H9 (cell line): ENCODE measurements around the gene SNX1. TPM values are rescaled to one million over a fixed set of nuclear protein-coding genes. Genes with fewer than 3 reads are reported as not detected.

Source experiments
- DNase-seq: peaks from one replicate; pipeline ENCODE4 v3.0.0-alpha.2; 2017
- H2AFZ ChIP-seq: one replicate; pipeline ENCODE4 v1.6.1; 2013; ENCODE audit warnings: mild to moderate bottlenecking, low read length, control low read depth, moderate library complexity
- H2AK5ac ChIP-seq: 2 replicates; pipeline ENCODE4 v1.6.1; 2013; ENCODE audit warnings: low read length, control low read depth, mixed read lengths; ENCODE audit not compliant: insufficient read length
- H2BK120ac ChIP-seq: one replicate; pipeline ENCODE4 v1.6.1; 2013; ENCODE audit warnings: low read depth, mild to moderate bottlenecking, low read length, control low read depth, inconsistent platforms; ENCODE audit not compliant: poor library complexity, severe bottlenecking
- H2BK12ac ChIP-seq: 2 replicates; pipeline ENCODE4 v1.6.1; 2013; ENCODE audit warnings: low read length, control low read depth, mixed read lengths, low read depth; ENCODE audit not compliant: insufficient read length
- H2BK15ac ChIP-seq: 2 replicates; pipeline ENCODE4 v1.6.1; 2013; ENCODE audit warnings: low read depth, low read length, control low read depth
- H2BK20ac ChIP-seq: one replicate; pipeline ENCODE4 v1.6.1; 2013; ENCODE audit warnings: low read depth, mild to moderate bottlenecking, low read length, control low read depth, inconsistent platforms; ENCODE audit not compliant: poor library complexity, severe bottlenecking
- H2BK5ac ChIP-seq: 2 replicates; pipeline ENCODE4 v1.6.1; 2013; ENCODE audit warnings: low read length, control low read depth, mixed read lengths; ENCODE audit not compliant: insufficient read length
- H3K14ac ChIP-seq: 2 replicates; pipeline ENCODE4 v1.6.1; 2013; ENCODE audit warnings: low read length, control low read depth; ENCODE audit not compliant: insufficient read depth
- H3K18ac ChIP-seq: 2 replicates; pipeline ENCODE4 v1.6.1; 2013; ENCODE audit warnings: low read depth, mild to moderate bottlenecking, mixed read lengths, low read length, control low read depth; ENCODE audit not compliant: insufficient read length
- H3K23ac ChIP-seq: 2 replicates; pipeline ENCODE4 v1.6.1; 2013; ENCODE audit warnings: low read length, control low read depth, mixed read lengths, low read depth; ENCODE audit not compliant: insufficient read length
- H3K23me2 ChIP-seq: 2 replicates; pipeline ENCODE4 v1.6.1; 2013; ENCODE audit warnings: low read depth, mild to moderate bottlenecking, mixed read lengths, low read length, control low read depth; ENCODE audit not compliant: insufficient read length, poor library complexity, severe bottlenecking
- H3K27ac ChIP-seq: 2 replicates; pipeline ENCODE4 v1.5.1; 2013; ENCODE audit warnings: low read length, control low read depth, mixed read lengths, low read depth; ENCODE audit not compliant: insufficient read length
- H3K27me3 ChIP-seq: 2 replicates; pipeline ENCODE4 v1.6.1; 2013; ENCODE audit warnings: low read length, control low read depth, inconsistent platforms; ENCODE audit not compliant: insufficient read depth
- H3K4ac ChIP-seq: 2 replicates; pipeline ENCODE4 v1.6.1; 2013; ENCODE audit warnings: low read depth, mild to moderate bottlenecking, control low read depth, inconsistent platforms, low read length, moderate library complexity
- H3K4me1 ChIP-seq: 2 replicates; pipeline ENCODE4 v1.6.1; 2013; ENCODE audit warnings: low read length, control low read depth, inconsistent platforms; ENCODE audit not compliant: insufficient read depth
- H3K4me2 ChIP-seq: 2 replicates; pipeline ENCODE4 v1.6.1; 2013; ENCODE audit warnings: low read length, control low read depth, mixed read lengths; ENCODE audit not compliant: insufficient read length, insufficient read depth
- H3K56ac ChIP-seq: 2 replicates; pipeline ENCODE4 v1.6.1; 2013; ENCODE audit warnings: low read depth, mild to moderate bottlenecking, mixed read lengths, low read length, control low read depth; ENCODE audit not compliant: insufficient read length
- H3K79me1 ChIP-seq: 2 replicates; pipeline ENCODE4 v1.6.1; 2013; ENCODE audit warnings: low read depth, mild to moderate bottlenecking, moderate library complexity, low read length, control low read depth, inconsistent platforms; ENCODE audit not compliant: insufficient read depth, poor library complexity, severe bottlenecking
- H3K79me2 ChIP-seq: 2 replicates; pipeline ENCODE4 v1.6.1; 2013; ENCODE audit warnings: low read length, control low read depth, inconsistent platforms; ENCODE audit not compliant: insufficient read depth
- H3K9ac ChIP-seq: 2 replicates; pipeline ENCODE4 v1.6.1; 2013; ENCODE audit warnings: low read length, control low read depth, mixed read lengths; ENCODE audit not compliant: insufficient read length; ENCODE audit errors: extremely low read depth
- H3K9me3 ChIP-seq: one replicate; pipeline ENCODE4 v1.6.1; 2013; ENCODE audit warnings: low read depth, low read length, inconsistent platforms; ENCODE audit not compliant: control insufficient read depth
- H3T11ph ChIP-seq: one replicate; pipeline ENCODE4 v1.6.1; 2013; ENCODE audit warnings: mild to moderate bottlenecking, low read length, control low read depth, inconsistent platforms
- H4K20me1 ChIP-seq: one replicate; pipeline ENCODE4 v1.6.1; 2013; ENCODE audit not compliant: control insufficient read depth, insufficient read length, insufficient read depth
- H4K5ac ChIP-seq: 2 replicates; pipeline ENCODE4 v1.6.1; 2013; ENCODE audit warnings: low read depth, mild to moderate bottlenecking, mixed read lengths, low read length, control low read depth; ENCODE audit not compliant: insufficient read length
- H4K8ac ChIP-seq: replicated peaks from 2 replicates; pipeline ENCODE4 v1.6.1; 2013; ENCODE audit warnings: low read length, control low read depth, mixed read lengths, low read depth; ENCODE audit not compliant: insufficient read length
- H4K91ac ChIP-seq: 2 replicates; pipeline ENCODE4 v1.6.1; 2013; ENCODE audit warnings: low read depth, mild to moderate bottlenecking, moderate library complexity, mixed read lengths, low read length, control low read depth; ENCODE audit not compliant: insufficient read length
- H3K27ac Mint-ChIP-seq, 3 experiments: 2 replicates in 2 of 3; 3 replicates in 1 of 3; pipeline ENCODE4 v1.8.0; 2020 to 2021; ENCODE audit warnings: mixed read lengths in 3 of 3, mild to moderate bottlenecking in 1 of 3, moderate library complexity in 1 of 3
- H3K27me3 Mint-ChIP-seq: 2 replicates; pipeline ENCODE4 v1.8.0; 2021; ENCODE audit warnings: low read depth, mild to moderate bottlenecking, moderate library complexity, mixed read lengths
- H3K36me3 Mint-ChIP-seq, 3 experiments: 2 replicates in 2 of 3; 3 replicates in 1 of 3; pipeline ENCODE4 v1.8.0; 2020 to 2021; ENCODE audit warnings: low read depth in 3 of 3, mixed read lengths in 3 of 3; ENCODE audit not compliant: insufficient read depth in 1 of 3
- H3K4me1 Mint-ChIP-seq, 2 experiments: 2 replicates each; pipeline ENCODE4 v1.8.0; 2020; ENCODE audit warnings: mixed read lengths in 2 of 2
- H3K4me3 Mint-ChIP-seq, 2 experiments: 2 replicates in 1 of 2; 3 replicates in 1 of 2; pipeline ENCODE4 v1.8.0; 2020 to 2021; ENCODE audit warnings: mild to moderate bottlenecking in 2 of 2, mixed read lengths in 2 of 2, moderate library complexity in 1 of 2
- H3K9me3 Mint-ChIP-seq, 2 experiments: 2 replicates in 1 of 2; 3 replicates in 1 of 2; pipeline ENCODE4 v1.8.0; 2020; ENCODE audit warnings: mild to moderate bottlenecking in 2 of 2, mixed read lengths in 2 of 2, moderate library complexity in 1 of 2
- CTCF ChIP-seq: fragments of 200-600 bp; sonication (generic); conservative IDR thresholded peaks from 3 replicates; pipeline ENCODE4 v1.8.0; 2021; ENCODE audit warnings: antibody characterized with exemption, mild to moderate bottlenecking
- WGBS: extraction: QIAGEN DNeasy Blood & Tissue Kit; methylation state at CpG from one replicate; pipeline ENCODE4 v1.1.7; 2013; ENCODE audit warnings: missing lambda C conversion rate, low lambda C conversion rate, mixed read lengths; ENCODE audit not compliant: insufficient read length; ENCODE audit errors: extremely low coverage; 5-methylcytosine and 5-hydroxymethylcytosine counted together
- total RNA-seq: library from RNA; stranded (reverse); gene quantifications from 2 replicates; pipeline ENCODE4 v1.2.1, GENCODE V29; 2021

Gene SNX1
- total RNA-seq, 1 experiment from 2014 or later: 58.8 TPM

DNA sequence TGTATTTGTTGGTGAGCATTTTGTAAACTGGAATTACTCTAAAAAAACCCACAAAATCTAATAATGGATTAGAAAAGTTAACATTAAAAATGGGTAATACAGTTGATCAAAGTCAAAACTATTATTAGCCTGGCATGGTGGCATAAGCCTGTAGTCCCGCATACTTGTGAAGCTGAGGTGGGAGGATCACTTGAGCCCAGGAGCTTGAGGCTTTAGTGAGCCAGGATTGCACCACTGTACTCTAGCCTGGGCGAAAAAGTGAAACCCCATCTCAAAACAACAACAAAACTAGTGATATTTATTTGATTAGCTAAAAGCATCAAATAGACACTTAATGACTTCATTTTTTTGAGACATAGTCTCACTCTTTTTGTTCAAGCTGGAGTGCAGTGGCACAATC lies 3.6 kb downstream of the SNX1 start:
- Histone ChIP-seq H4K8ac (no peak overlapping the region), H4K20me1 (no peaks in the 10 kb centered on the region), H3K4me2 (no peak overlapping the region), H3K9ac (no peak overlapping the region), H3K27me3 (no peaks in the 10 kb centered on the region), H3K4me1 (no peaks in the 10 kb centered on the region), H2BK12ac (no peak overlapping the region), H4K91ac (no peak overlapping the region), H2BK5ac (no peak overlapping the region), H2BK120ac (no peak overlapping the region), H2AFZ (no peak overlapping the region), H3K79me1 (peaks cover 5% of the 10 kb centered on the region), H4K5ac (no peak overlapping the region), H3K27ac (no peak overlapping the region), H3K4ac (no peak overlapping the region), H3K18ac (no peak overlapping the region), H3K9me3 (no peaks in the 10 kb centered on the region), H3K23ac (no peak overlapping the region), H3K56ac (no peak overlapping the region), H3T11ph (no peak overlapping the region), H2AK5ac (no peak overlapping the region), H2BK15ac (no peak overlapping the region), H2BK20ac (no peak overlapping the region), H3K14ac (no peak overlapping the region), H3K23me2 (peaks cover 6% of the 10 kb centered on the region), H3K79me2 (peaks cover 2% of the 10 kb centered on the region; the same call in 1 of the 2 replicates)
- TF ChIP-seq CTCF: no peak
- H3K4me1 Mint-ChIP-seq: peaks cover 17 to 32% of the 10 kb centered on the region in 2 experiments
- peaks cover 0 to 2% (median 0%) of the 10 kb centered on the region in 3 experiments; a peak in 2 of 7 replicates for H3K36me3 Mint-ChIP-seq
- no peak overlapping the region for H3K27ac Mint-ChIP-seq
- no peak overlapping the region for H3K4me3 Mint-ChIP-seq
- no peaks in the 10 kb centered on the region for H3K9me3 Mint-ChIP-seq
- DNase-seq: no peak
- no peaks in the 10 kb centered on the region for H3K27me3 Mint-ChIP-seq
- no CpG with 5 or more reads among the region's 2 CpGs for WGBS
